ENCODE results near the gene VPS13D. TPM values are rescaled to one million over a fixed set of nuclear protein-coding genes. Genes with fewer than 3 reads are reported as not detected.

VPS13D gene
- total RNA-seq, 2 donors from 2014 or later = 54.0 to 63.3 TPM

DNA sequence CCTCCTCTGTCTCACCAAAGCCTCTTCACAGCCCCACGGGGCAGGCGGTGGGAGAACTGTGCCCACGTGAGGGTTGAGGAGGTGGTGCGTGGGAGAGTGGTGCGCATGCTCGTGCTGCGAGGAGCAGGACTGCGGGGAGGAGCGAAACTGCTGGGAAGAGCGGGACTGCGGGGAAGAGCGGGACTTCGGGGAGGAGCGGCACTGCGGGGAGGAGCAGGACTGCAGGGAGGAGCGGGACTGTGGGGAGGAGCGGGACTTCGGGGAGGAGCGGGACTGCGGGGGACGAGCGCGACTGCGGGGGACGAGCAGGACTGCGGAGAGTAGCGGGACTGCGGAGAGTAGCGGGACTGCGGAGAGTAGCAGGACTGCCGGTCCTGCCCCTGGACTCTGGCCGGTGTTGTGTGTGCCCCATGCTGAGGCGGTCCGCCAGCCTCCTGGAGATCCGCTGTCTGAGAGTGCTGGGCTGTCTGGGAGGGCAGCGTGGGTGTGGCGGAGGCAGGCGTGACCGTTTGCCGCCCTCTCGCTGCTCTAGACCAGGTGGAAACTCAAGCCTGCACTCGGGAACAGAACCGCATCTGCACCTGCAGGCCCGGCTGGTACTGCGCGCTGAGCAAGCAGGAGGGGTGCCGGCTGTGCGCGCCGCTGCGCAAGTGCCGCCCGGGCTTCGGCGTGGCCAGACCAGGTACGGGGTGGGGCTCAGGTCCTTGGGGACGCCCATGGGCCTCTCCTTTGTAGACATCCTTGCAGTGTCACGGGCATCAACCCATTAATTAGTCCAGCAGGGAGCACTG is 38.4 kb upstream of the VPS13D start:
- Histone ChIP-seq H3K27ac (no peak overlapping the region), H3K4me3 (no peak overlapping the region), H3K36me3 (replicated peaks in 1 of 2; ENCODE audit: insufficient read depth in 1 of 2, low read depth in 2 of 2) (no peaks in the 10 kb centered on the region), H3K4me1 (no peaks in the 10 kb centered on the region), H3K27me3 (no peaks in the 10 kb centered on the region), H3K9me3 (no peaks in the 10 kb centered on the region)
- TF ChIP-seq POLR2A (IDR thresholded peaks at IDR 0.05) (no peak), CTCF (IDR thresholded peaks at IDR 0.05) (no peak)
- no peak for ATAC-seq
- no peak for DNase-seq
- intact Hi-C loops (cut with DNase I) = no loop called here
- 66 to 69% methylated on average over 33 to 58 of the region's 58 CpGs for WGBS, 2 donors

- DNase-seq (no peak), ATAC-seq (no peak)
- 75 to 87% methylated on average over 6 to 14 of the region's 14 CpGs for WGBS, 2 donors
- H3K36me3 ChIP-seq (replicated peaks in 1 of 2; ENCODE audit: insufficient read depth in 1 of 2, low read depth in 2 of 2) = no peaks in the 10 kb centered on the region
- TF ChIP-seq POLR2A (IDR thresholded peaks at IDR 0.05) (no peak), CTCF (IDR thresholded peaks at IDR 0.05) (no peak)
- H3K27me3 ChIP-seq = peaks cover 0 to 5% of the 10 kb centered on the region in 2 donors
- no peak overlapping the region for H3K4me3 ChIP-seq
- intact Hi-C loops (cut with DNase I) = no loop called here
- no peaks in the 10 kb centered on the region for H3K9me3 ChIP-seq
- H3K27ac ChIP-seq = no peak overlapping the region
- H3K4me1 ChIP-seq = no peaks in the 10 kb centered on the region
These were observed 35.1 kb upstream of the VPS13D start for GRCh38 chr1:12194666-12195216.

GRCh38 chr1:12195416-12195815 is 34.4 kb upstream of the VPS13D start:
- DNase-seq (no peak), ATAC-seq (no peak)
- no peak overlapping the region for H3K27ac ChIP-seq
- H3K9me3 ChIP-seq = no peaks in the 10 kb centered on the region
- H3K4me1 ChIP-seq = no peaks in the 10 kb centered on the region
- peaks cover 0 to 5% of the 10 kb centered on the region in 2 donors for H3K27me3 ChIP-seq
- H3K4me3 ChIP-seq = no peak overlapping the region
- 60 to 69% methylated on average over 3 of the region's 3 CpGs for WGBS, 2 donors
- intact Hi-C loops (cut with DNase I) = no loop called here
- no peaks in the 10 kb centered on the region for H3K36me3 ChIP-seq (replicated peaks in 1 of 2; ENCODE audit: insufficient read depth in 1 of 2, low read depth in 2 of 2)
- TF ChIP-seq CTCF (IDR thresholded peaks at IDR 0.05) = no peak
- TF ChIP-seq POLR2A (IDR thresholded peaks at IDR 0.05) = no peak

- H3K4me3 ChIP-seq = no peak overlapping the region
- no peaks in the 10 kb centered on the region for H3K4me1 ChIP-seq
- DNase-seq = peak in 1 of 4 donors; percentile 69
- H3K27ac ChIP-seq = no peak overlapping the region
- TF ChIP-seq CTCF (IDR thresholded peaks at IDR 0.05) (peak in 1 of 7 experiments; percentile 17), POLR2A (IDR thresholded peaks at IDR 0.05) (no peak)
- H3K9me3 ChIP-seq = no peaks in the 10 kb centered on the region
- no peaks in the 10 kb centered on the region for H3K36me3 ChIP-seq (replicated peaks in 1 of 2; ENCODE audit: insufficient read depth in 1 of 2, low read depth in 2 of 2)
- intact Hi-C loops (cut with DNase I) = no loop called here
- H3K27me3 ChIP-seq = peaks cover 0 to 5% of the 10 kb centered on the region in 2 donors
- no peak for ATAC-seq
- 53 to 54% methylated on average over 14 to 20 of the region's 20 CpGs for WGBS, 2 donors
These were observed 33.0 kb upstream of the VPS13D start for GRCh38 chr1:12196641-12197482.

Data from body of pancreas (tissue), 4 donors.